Fibroblast of lung (primary cell): ENCODE results near the gene CHST9.

Experiments used
- CTCF ChIP-seq, 2 donors: IDR thresholded peaks in 1 of 2; conservative IDR thresholded peaks in 1 of 2; 1 replicate in 1 of 2; 2 replicates in 1 of 2; pipeline ENCODE4 v1.5.1; 2011 to 2012; ENCODE audit warnings: low read length in 2 of 2, control low read depth in 1 of 2, inconsistent platforms in 1 of 2, low read depth in 1 of 2, mild to moderate bottlenecking in 1 of 2
- EZH2 ChIP-seq: IDR thresholded peaks from 2 replicates; pipeline ENCODE4 v1.5.1; 2012; ENCODE audit warnings: low read length, control low read depth, mild to moderate bottlenecking; ENCODE audit errors: missing control alignments

DNA sequence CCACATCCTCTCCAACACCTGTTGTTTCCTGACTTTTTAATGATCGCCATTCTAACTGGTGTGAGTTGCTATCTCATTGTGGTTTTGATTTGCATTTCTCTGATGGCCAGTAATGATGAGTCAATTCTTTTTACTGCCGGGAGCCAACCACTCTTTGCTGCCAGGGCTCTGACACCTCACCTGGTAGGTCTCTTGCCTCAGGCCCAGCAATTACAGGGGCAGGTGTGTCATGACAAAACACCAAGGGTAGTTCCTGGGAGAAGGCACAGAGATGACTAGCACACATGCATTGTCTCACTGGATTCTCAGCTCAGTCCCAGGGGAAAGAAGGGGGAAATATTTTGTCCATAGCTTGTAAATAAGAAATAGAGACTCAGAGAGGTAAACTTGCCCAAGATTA is 122.3 kb downstream of the CHST9 start:
- TF ChIP-seq CTCF (conservative IDR thresholded peaks at IDR 0.05 in 1 of 2, IDR thresholded peaks at IDR 0.05 in 1 of 2; ENCODE audit: low read depth in 1 of 2, low read length in 2 of 2) (no peak), EZH2 (no peak)
